GM21526 (cell line): ENCODE data around the gene KRTAP4-4.
"Not testable (repeated sequence)": the region's sequence is repeated elsewhere in the genome, so short reads cannot be mapped to it uniquely, and the experiment has no call there.

Experiments
- ATAC-seq: cut with Tn5 transposase; IDR thresholded peaks from one replicate; pipeline ENCODE4 v1.9.1; 2021; ENCODE audit warnings: moderate library complexity; ENCODE audit not compliant: unreplicated experiment, low FRiP score

The KRTAP4-4 gene

GRCh38 chr17:41148971-41149651 is 11.4 kb downstream of the KRTAP4-4 start:
- ATAC-seq: not testable (repeated sequence)

- no peak for ATAC-seq
Observed at GRCh38 chr17:41147531-41148204, 12.9 kb downstream of the KRTAP4-4 start.

- no peak for ATAC-seq
Observed at GRCh38 chr17:41145261-41145660, 15.3 kb downstream of the KRTAP4-4 start.

DNA sequence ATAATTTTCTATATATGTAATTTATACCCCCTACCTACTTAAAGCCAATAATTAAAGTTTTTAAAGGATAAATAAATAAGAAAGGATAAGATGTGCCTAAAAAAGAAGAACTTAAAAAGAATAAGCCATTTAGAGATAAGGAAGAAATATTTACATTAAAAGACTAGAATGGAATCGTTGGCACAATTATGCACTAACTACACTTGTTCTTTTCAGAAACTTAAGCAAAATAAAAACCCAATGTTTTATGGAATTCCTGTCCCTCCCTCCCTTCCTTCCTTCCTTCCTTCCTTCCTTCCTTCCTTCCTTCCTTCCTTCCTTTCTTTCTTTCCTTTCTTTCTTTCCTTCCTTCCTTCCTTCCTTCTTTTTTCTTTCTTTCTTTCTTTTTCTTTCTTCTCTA is 15.7 kb downstream of the KRTAP4-4 start:
- no peak for ATAC-seq

DNA sequence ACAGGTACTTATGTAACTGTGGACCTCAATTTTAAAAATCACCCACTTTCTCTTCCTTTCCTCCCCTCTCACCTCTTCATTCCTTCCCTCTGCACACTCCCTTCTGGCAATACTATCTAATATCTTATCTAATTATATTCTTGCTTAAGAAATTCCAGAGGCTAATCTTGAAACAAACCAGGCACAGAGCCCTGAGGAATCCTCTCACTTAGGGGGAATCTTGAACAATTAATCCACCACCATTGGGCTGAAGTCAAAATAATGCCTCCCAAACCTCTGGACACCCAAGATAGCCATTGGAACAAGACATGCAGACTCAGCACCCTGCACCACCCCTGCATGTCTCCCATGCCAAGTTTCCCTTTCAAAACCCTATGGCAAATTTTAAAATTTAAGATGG is 19.2 kb downstream of the KRTAP4-4 start:
- ATAC-seq: no peak

- ATAC-seq: no peak
Observed at GRCh38 chr17:41140360-41141131, 20.0 kb downstream of the KRTAP4-4 start, which contains the start of gene KRTAP4-6. TSS of gene KRTAP4-6 (minus strand) at chr17:41140544. CDS start at chr17:41140487, 57 bp downstream.

DNA sequence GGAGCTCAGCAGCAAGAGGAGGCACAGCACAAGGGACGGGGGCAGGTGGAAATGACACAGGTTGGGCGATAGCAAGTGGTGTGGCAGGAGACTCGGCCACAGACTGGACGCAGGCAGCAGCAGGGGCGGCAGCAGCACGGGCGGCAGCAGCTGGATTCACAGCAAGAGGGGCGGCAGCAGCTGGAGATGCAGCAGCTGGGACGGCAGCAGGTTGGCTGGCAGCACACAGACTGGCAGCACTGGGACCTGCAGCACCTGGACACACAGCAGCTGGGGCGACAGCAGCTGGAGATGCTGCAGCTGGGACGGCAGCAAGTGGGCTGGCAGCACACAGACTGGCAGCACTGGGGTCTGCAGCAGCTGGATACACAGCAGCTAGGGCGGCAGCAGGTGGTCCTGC is 20.7 kb downstream of the KRTAP4-4 start:
- not testable (repeated sequence) for ATAC-seq

DNA sequence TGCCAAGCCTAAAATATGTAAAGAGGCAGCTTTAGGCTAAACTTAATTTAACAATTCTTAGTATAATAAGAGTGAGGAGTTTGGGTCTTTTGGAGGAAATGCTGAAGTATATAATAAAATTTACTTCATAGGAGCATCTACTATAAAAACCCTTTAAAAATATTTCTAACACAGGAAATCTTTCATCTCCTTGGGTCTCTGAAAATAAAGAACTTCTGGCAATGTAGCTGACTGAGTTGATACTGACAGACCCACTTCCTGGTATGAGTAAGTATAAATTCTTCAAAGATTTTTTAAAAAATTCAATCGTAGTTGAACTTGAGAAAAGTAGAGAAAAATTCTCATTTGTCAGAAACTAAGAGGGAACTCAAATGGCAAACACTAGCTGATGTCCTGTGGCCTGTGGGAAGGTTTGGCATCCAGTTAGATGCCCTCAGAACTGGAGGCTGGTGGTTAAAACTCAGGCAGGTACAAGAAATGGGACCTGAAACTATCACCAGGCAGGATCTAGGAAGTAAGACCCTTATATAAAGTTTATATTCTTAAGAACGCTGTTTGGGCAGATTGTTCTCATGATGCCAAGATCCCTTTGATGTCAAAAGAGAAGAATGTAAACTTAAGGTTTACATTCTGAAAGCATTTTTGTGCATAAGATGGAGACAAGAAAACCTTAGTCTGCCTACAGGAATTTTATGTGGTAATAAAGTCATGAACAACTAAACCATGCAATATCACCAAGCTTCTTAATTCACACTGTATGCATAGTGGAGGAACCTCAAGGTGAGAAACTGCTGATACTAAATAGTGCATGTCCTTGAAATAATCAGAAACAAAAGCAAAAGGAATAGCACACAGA is 26.4 kb downstream of the KRTAP4-4 start:
- no peak for ATAC-seq

DNA sequence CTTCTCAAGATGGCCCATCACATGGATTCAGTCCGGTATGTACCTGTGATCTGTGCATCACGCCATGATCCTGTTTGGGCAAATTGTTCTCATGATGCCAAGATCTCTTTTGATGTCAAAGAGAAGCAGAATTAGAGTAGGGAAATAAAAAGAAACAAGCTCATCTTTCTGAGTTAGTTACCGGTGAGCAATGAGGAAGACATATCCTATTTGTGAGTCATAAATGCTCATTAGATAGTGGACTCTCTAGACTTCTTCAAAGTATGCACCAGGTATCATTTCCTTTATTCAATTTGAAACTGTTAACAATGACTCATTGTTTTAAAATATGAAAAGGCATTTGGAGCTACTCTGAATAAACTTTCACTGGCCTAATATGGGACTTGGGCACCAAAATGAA is 28.6 kb downstream of the KRTAP4-4 start:
- no peak for ATAC-seq

- no peak for ATAC-seq
Observed at GRCh38 chr17:41127371-41127770, 33.2 kb downstream of the KRTAP4-4 start.

DNA sequence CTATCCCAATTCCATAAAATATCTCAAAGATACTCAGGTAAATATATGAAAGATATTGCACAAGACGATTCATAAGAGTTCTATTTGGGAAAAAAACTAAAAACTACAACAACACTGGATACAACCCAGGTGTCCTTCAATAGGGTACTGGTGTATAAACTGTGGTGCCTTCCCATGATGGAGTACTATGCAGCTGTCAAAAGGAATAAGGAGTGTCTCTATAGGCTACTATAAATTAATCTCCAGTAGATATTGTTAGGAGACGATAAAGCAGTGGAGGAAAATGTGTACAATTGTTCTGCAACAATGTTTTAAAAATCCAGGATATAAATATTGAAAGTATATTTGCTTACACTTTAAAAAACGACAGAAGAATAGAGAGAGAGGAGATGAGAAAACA is 34.1 kb downstream of the KRTAP4-4 start:
- ATAC-seq: no peak

GRCh38 chr17:41125064-41125463 is 35.5 kb downstream of the KRTAP4-4 start:
- no peak for ATAC-seq

DNA sequence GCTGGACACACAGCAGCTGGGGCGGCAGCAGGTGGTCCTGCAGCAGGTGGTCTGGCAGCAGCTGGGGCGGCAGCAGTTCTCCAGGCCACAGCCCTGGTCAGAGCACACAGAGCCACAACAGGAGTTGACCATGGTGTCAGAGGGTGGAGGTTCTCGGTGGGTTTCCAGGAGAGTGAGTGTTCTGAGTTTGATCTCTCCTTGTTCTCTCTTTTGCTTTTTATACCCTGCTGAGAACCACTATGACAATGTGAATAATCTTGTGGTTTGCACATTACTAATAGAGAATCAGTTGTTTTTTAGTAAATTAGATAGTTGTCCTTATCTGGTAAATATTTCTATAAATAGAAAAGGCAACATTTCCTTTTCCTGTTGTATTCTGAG is 36.6 kb downstream of the KRTAP4-4 start, which contains the start of gene KRTAP4-12:
TSS of gene KRTAP4-12 (minus strand) at position 192 of the 381 bp plus-strand sequence. CDS start at position 132, 60 bp downstream.
- not testable (repeated sequence) for ATAC-seq

GRCh38 chr17:41123292-41123990 is 37.1 kb downstream of the KRTAP4-4 start:
- ATAC-seq: not testable (repeated sequence)

DNA sequence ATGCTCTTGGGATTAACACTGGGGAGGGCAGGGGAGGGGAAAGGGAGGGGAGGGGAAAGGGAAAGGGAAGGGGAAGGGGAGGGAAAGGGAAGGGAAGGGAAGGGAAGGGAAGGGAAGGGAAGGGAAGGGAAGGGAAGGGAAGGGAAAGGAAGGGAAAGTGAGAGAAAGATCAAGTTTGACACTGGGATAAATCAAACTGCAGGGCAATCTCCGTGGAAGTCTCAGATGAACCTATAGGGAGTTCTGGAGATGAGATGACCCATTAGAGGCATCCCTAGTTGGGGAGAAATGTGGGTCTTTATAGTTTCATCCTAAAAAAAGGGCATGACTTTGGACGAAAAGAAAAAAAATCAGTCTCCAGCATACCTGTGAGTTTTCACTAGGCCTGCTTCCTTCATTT is 38.8 kb downstream of the KRTAP4-4 start:
- ATAC-seq: no peak

DNA sequence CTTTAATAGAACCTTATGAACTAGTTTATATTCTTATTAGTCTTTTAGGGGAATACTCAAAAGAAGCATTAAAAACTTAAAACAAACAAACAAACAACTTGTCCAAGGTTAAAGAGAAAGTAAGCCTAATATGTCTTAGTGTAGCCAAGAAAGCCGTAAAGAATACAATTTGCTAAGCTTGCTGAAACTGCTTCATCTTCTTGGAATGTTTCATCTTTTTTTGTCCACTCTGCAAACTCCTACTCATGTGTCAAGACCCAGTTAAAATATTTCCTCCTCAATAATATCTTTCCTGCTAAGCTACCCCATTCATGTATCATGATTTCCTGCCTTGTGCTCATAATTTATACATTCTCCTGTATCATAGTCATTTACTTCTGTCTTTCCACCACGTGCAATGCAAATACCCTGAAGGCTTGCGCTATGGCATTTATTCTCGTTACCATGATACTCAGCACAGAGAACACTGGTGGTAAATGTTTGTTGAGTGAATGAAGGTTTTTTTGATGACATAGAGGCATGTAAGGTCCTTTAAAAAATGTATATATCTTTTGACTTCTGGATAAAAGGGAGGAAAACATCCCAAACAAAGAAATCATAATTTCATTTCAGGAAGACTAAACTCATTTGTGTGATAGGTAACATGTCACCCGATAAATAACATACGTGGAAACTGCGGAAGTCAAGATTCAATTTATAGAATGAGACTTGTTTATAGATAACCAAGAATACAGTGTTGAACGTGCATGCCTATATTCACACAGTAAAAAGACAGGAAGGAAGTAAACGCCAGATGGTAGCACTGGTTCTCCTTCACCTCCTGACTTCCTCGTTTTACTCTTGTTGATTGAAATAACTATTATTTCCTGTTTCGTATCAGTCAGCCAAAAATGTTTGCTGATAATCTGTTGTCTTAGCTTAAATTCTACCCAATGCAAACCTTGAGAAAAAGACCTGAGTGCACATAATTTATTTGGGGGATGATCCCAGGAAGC is 40.6 kb downstream of the KRTAP4-4 start:
- ATAC-seq: not testable (repeated sequence)

GRCh38 chr17:41118721-41119120 is 41.8 kb downstream of the KRTAP4-4 start:
- ATAC-seq: no peak

DNA sequence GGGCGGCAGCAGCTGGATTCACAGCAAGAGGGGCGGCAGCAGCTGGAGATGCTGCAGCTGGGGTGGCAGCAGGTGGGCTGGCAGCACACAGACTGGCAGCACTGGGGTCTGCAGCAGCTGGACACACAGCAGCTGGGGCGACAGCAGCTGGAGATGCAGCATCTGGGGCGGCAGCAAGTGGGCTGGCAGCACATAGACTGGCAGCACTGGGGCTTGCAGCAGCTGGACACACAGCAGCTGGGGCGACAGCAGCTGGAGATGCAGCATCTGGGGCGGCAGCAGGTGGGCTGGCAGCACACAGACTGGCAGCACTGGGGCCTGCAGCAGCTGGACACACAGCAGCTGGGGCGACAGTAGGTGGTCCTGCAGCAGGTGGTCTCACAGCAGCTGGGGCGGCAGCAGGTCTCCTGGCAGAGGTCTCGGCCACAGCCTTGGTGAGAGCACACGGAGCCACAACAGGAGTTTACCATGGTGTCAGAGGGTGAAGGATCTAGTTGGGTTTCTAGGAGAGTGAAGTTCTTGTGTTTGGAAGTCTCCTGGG is 42.6 kb downstream of the KRTAP4-4 start, which contains the start of gene KRTAP4-11:
TSS of gene KRTAP4-11 (minus strand) at position 528 of the 541 bp plus-strand sequence. CDS start at position 470, 58 bp downstream.
- ATAC-seq: not testable (repeated sequence)
